ENCODE measurements around the gene GSX1.

- TF ChIP-seq POLR2AphosphoS5 (IDR thresholded peaks at IDR 0.05; ENCODE audit: low read depth, low read length) (no peak), CHD2 (IDR thresholded peaks at IDR 0.05; ENCODE audit: low read length, partially characterized antibody) (no peak), YY1 (IDR thresholded peaks at IDR 0.05; ENCODE audit: low read depth) (no peak), TAF1 (IDR thresholded peaks at IDR 0.05; ENCODE audit: borderline replicate concordance, low read depth, low read length) (no peak), GABPA (IDR thresholded peaks at IDR 0.05; ENCODE audit: low read depth) (no peak), TEAD4 (IDR thresholded peaks at IDR 0.05; ENCODE audit: borderline replicate concordance, insufficient read depth) (no peak)
- TF ChIP-seq, protein P1, sequence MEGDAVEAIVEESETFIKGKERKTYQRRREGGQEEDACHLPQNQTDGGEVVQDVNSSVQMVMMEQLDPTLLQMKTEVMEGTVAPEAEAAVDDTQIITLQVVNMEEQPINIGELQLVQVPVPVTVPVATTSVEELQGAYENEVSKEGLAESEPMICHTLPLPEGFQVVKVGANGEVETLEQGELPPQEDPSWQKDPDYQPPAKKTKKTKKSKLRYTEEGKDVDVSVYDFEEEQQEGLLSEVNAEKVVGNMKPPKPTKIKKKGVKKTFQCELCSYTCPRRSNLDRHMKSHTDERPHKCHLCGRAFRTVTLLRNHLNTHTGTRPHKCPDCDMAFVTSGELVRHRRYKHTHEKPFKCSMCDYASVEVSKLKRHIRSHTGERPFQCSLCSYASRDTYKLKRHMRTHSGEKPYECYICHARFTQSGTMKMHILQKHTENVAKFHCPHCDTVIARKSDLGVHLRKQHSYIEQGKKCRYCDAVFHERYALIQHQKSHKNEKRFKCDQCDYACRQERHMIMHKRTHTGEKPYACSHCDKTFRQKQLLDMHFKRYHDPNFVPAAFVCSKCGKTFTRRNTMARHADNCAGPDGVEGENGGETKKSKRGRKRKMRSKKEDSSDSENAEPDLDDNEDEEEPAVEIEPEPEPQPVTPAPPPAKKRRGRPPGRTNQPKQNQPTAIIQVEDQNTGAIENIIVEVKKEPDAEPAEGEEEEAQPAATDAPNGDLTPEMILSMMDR (IDR thresholded peaks at IDR 0.05), result no peak
Measured at GRCh38 chr13:27765650-27766049, 26.6 kb upstream of the GSX1 start.
